SK-N-SH (cell line): ENCODE measurements around the gene TMSB10. TPM values are rescaled to one million over a fixed set of nuclear protein-coding genes. Genes with fewer than 3 reads are reported as not detected.
A peak's percentile ranks its signal among the peaks of the same experiment; 100 is the strongest.

ENCODE experiments used
- CTCF ChIA-PET: fragments of 300-600, 350-600 bp; formaldehyde crosslinking; extraction: SDS; loops from one replicate; lab custom pipeline; 2021; lab: Yijun Ruan, JAX
- POLR2A ChIA-PET: fragments of 350-600 bp; sonication (Branson Sonifier 250); formaldehyde crosslinking; extraction: SDS; loops from one replicate; lab custom pipeline; 2020; ENCODE audit warnings: antibody characterized with exemption, inconsistent platforms; lab: Yijun Ruan, JAX
- DNase-seq: peaks from one replicate; pipeline ENCODE4 v3.0.0; 2012
- H2AFZ ChIP-seq: fragments of 200-600 bp; sonication (generic); 2 replicates; pipeline ENCODE4 v1.8.1; 2016; ENCODE audit warnings: antibody characterized with exemption, mild to moderate bottlenecking, low read depth
- H3F3A ChIP-seq: fragments of 200-600 bp; sonication (generic); replicated peaks from 2 replicates; pipeline ENCODE3; 2016; ENCODE audit warnings: antibody characterized with exemption, mild to moderate bottlenecking; ENCODE audit not compliant: insufficient read depth
- H3K27ac ChIP-seq, 2 experiments: fragments of 200-500 bp in 1 of 2; fragments of 200-600 bp in 1 of 2; sonication (Bioruptor generic) in 1 of 2; sonication (generic), shearing (Covaris generic) in 1 of 2; 2 replicates each; pipeline versions ENCODE4 v1.5.1 to v1.6.1; 2014 to 2016; ENCODE audit warnings: low read depth in 2 of 2, inconsistent platforms in 1 of 2, low read length in 1 of 2, mild to moderate bottlenecking in 1 of 2, mixed read lengths in 1 of 2
- H3K27me3 ChIP-seq: fragments of 200-600 bp; sonication (generic), shearing (Covaris generic); 2 replicates; pipeline ENCODE4 v1.6.1; 2016; ENCODE audit warnings: mixed run types; ENCODE audit not compliant: insufficient read depth
- H3K36me3 ChIP-seq, 2 experiments: fragments of 200-500 bp in 1 of 2; fragments of 200-600 bp in 1 of 2; sonication (Bioruptor generic) in 1 of 2; sonication (generic) in 1 of 2; replicated peaks in 1 of 2; 2 replicates each; pipeline versions ENCODE3 to v1.5.1; 2014 to 2016; ENCODE audit warnings: low read length in 1 of 2, mild to moderate bottlenecking in 1 of 2; ENCODE audit not compliant: insufficient read depth in 2 of 2, control insufficient read depth in 1 of 2
- H3K4me1 ChIP-seq, 2 experiments: fragments of 200-500 bp in 1 of 2; fragments of 200-600 bp in 1 of 2; sonication (Bioruptor generic) in 1 of 2; sonication (generic), shearing (Covaris generic) in 1 of 2; 2 replicates each; pipeline versions ENCODE4 v1.5.1 to v1.6.1; 2014 to 2016; ENCODE audit warnings: low read depth in 1 of 2, low read length in 1 of 2, mixed run types in 1 of 2; ENCODE audit not compliant: insufficient read depth in 2 of 2, control insufficient read depth in 1 of 2
- H3K4me2 ChIP-seq: fragments of 200-600 bp; sonication (generic), shearing (Covaris generic); 2 replicates; pipeline ENCODE4 v1.6.1; 2017; ENCODE audit warnings: mixed run types
- H3K4me3 ChIP-seq, 2 experiments: fragments of 200-500 bp in 1 of 2; fragments of 200-600 bp in 1 of 2; sonication (Bioruptor generic) in 1 of 2; sonication (generic), shearing (Covaris generic) in 1 of 2; 2 replicates each; pipeline versions ENCODE4 v1.5.1 to v1.8.1; 2014 to 2016; ENCODE audit warnings: low read depth in 2 of 2, inconsistent platforms in 1 of 2, low read length in 1 of 2, mild to moderate bottlenecking in 1 of 2, mixed read lengths in 1 of 2, moderate library complexity in 1 of 2
- H3K79me2 ChIP-seq: fragments of 200-600 bp; sonication (generic); 2 replicates; pipeline ENCODE4 v1.8.1; 2017; ENCODE audit warnings: mild to moderate bottlenecking; ENCODE audit not compliant: insufficient read depth
- H3K9ac ChIP-seq: fragments of 200-600 bp; sonication (generic); 2 replicates; pipeline ENCODE4 v1.6.1; 2017; ENCODE audit warnings: mixed run types
- H3K9me2 ChIP-seq: fragments of 200-600 bp; sonication (generic); 2 replicates; pipeline ENCODE4 v1.6.1; 2017; ENCODE audit warnings: mixed run types
- H3K9me3 ChIP-seq: fragments of 200-600 bp; sonication (generic); 2 replicates; pipeline ENCODE4 v1.6.1; 2017; ENCODE audit warnings: mixed run types, mild to moderate bottlenecking, moderate library complexity
- H4K20me1 ChIP-seq: fragments of 200-600 bp; sonication (generic); 2 replicates; pipeline ENCODE4 v1.6.1; 2017; ENCODE audit warnings: mild to moderate bottlenecking, mixed run types; ENCODE audit not compliant: insufficient read depth
- ELF1 ChIP-seq: IDR thresholded peaks from 2 replicates; pipeline ENCODE4 v1.4.0; 2012
- GABPA ChIP-seq: IDR thresholded peaks from 2 replicates; pipeline ENCODE4 v1.4.0; 2012; ENCODE audit warnings: low read depth, mild to moderate bottlenecking
- GATA2 ChIP-seq: sonication (generic); formaldehyde crosslinking; IDR thresholded peaks from 2 replicates; pipeline ENCODE4 v1.5.0; 2020; ENCODE audit warnings: mild to moderate bottlenecking, missing genetic modification reagents
- IRF3 ChIP-seq: fragments of 150-350 bp; IDR thresholded peaks from 2 replicates; pipeline ENCODE4 v1.6.1; 2016; ENCODE audit warnings: mild to moderate bottlenecking, low read depth, low read length
- MAX ChIP-seq: IDR thresholded peaks from 2 replicates; pipeline ENCODE4 v1.4.0; 2012; ENCODE audit warnings: low read depth
- MEF2A ChIP-seq: IDR thresholded peaks from 2 replicates; pipeline ENCODE4 v1.4.0; 2012; ENCODE audit warnings: low read depth, borderline replicate concordance
- NFIC ChIP-seq: IDR thresholded peaks from 2 replicates; pipeline ENCODE4 v1.4.0; 2012; ENCODE audit warnings: borderline replicate concordance
- NRF1 ChIP-seq: IDR thresholded peaks from 2 replicates; pipeline ENCODE4 v1.6.1; 2012; ENCODE audit warnings: low read depth, mild to moderate bottlenecking, low read length
- RAD21 ChIP-seq: IDR thresholded peaks from 2 replicates; pipeline ENCODE4 v1.6.1; 2012; ENCODE audit warnings: mild to moderate bottlenecking, low read length
- REST ChIP-seq: IDR thresholded peaks from 2 replicates; pipeline ENCODE4 v1.6.1; 2012; ENCODE audit warnings: mild to moderate bottlenecking, low read depth, low read length, moderate library complexity
- RFX5 ChIP-seq: IDR thresholded peaks from 2 replicates; pipeline ENCODE4 v1.6.1; 2012; ENCODE audit warnings: mild to moderate bottlenecking, improper control_type of control experiment, low read length
- RXRA ChIP-seq: IDR thresholded peaks from 2 replicates; pipeline ENCODE4 v1.4.0; 2012; ENCODE audit warnings: low read depth, mild to moderate bottlenecking, borderline replicate concordance
- TAF1 ChIP-seq: IDR thresholded peaks from 2 replicates; pipeline ENCODE4 v1.6.1; 2012; ENCODE audit warnings: low read depth, mild to moderate bottlenecking, low read length, moderate library complexity, borderline replicate concordance
- TCF12 ChIP-seq: IDR thresholded peaks from 2 replicates; pipeline ENCODE4 v1.4.0; 2012
- USF1 ChIP-seq: IDR thresholded peaks from 2 replicates; pipeline ENCODE4 v1.4.0; 2012; ENCODE audit warnings: low read depth, borderline replicate concordance
- YY1 ChIP-seq: IDR thresholded peaks from 2 replicates; pipeline ENCODE4 v1.4.0; 2012; ENCODE audit warnings: low read depth, mild to moderate bottlenecking
- WGBS: methylation state at CpG from one replicate; pipeline ENCODE4 v1.1.6; 2017; ENCODE audit warnings: low lambda C conversion rate; 5-methylcytosine and 5-hydroxymethylcytosine counted together
- polyA plus RNA-seq, 3 experiments: library from polyadenylated mRNA; depleted of rRNA; stranded (reverse); fragments of >200 nt; gene quantifications; 2 replicates each; pipeline ENCODE4 v1.2.3, GENCODE V29; 2012

TMSB10 gene
- polyA plus RNA-seq, 1 of the 3 experiments (the other 2 are of a cell fraction): 7,920 TPM

- TF ChIP-seq GABPA: no peak
- TF ChIP-seq NRF1: no peak
- no peak for TF ChIP-seq RXRA
- no peak for TF ChIP-seq ELF1
- TF ChIP-seq REST: no peak
- no peak for TF ChIP-seq TCF12
- no peak for TF ChIP-seq YY1
- TF ChIP-seq MAX: no peak
- TF ChIP-seq IRF3: no peak
- TF ChIP-seq RAD21: no peak
- no peak for TF ChIP-seq MEF2A
- WGBS: 80% methylated on average over 4 of the region's 6 CpGs
- peaks cover 3% of the 10 kb centered on the region for H3F3A ChIP-seq
- H3K27me3 ChIP-seq: no peaks in the 10 kb centered on the region
- DNase-seq: no peak
- H3K9me2 ChIP-seq: no peaks in the 10 kb centered on the region
- H3K4me1 ChIP-seq: no peaks in the 10 kb centered on the region; a peak in 2 of 4 replicates
- ChIA-PET CTCF (interaction anchor here (1.0 to 1.1 kb wide), 2 partner anchors 39 to 41 kb away, joined by 3 to 8 read pairs; no protein-coding TSS in a partner anchor), POLR2A (no interaction called here)
- no peaks in the 10 kb centered on the region for H3K36me3 ChIP-seq
- H3K79me2 ChIP-seq: no peaks in the 10 kb centered on the region
- no peak overlapping the region for H3K27ac ChIP-seq
- H4K20me1 ChIP-seq: no peaks in the 10 kb centered on the region
- no peak overlapping the region for H3K9ac ChIP-seq
- no peaks in the 10 kb centered on the region for H3K9me3 ChIP-seq
- no peak overlapping the region for H2AFZ ChIP-seq
- H3K4me2 ChIP-seq: no peak overlapping the region
- H3K4me3 ChIP-seq: no peak overlapping the region
These were observed 18.7 kb upstream of the TMSB10 start for GRCh38 chr2:84886791-84887190.

- H3K4me3 ChIP-seq: no peak overlapping the region
- 0 out of 2 replicates have a peak overlapping the region, but pooled peaks have one; percentile 8 for H3K4me2 ChIP-seq
- WGBS: 72% methylated on average over 6 of the region's 6 CpGs
- peak overlapping the region; percentile 76 for H2AFZ ChIP-seq
- H3K9ac ChIP-seq: no peak overlapping the region
- H3K9me3 ChIP-seq: no peaks in the 10 kb centered on the region
- no peaks in the 10 kb centered on the region for H3K27me3 ChIP-seq
- no peaks in the 10 kb centered on the region for H4K20me1 ChIP-seq
- peaks cover 5% of the 10 kb centered on the region for H3F3A ChIP-seq
- H3K27ac ChIP-seq: no peak overlapping the region
- ChIA-PET POLR2A (no interaction called here), CTCF (interaction anchor here (1.0 to 2.5 kb wide), 2 partner anchors 10 to 37 kb away, joined by 3 to 7 read pairs; no protein-coding TSS in a partner anchor)
- H3K79me2 ChIP-seq: no peaks in the 10 kb centered on the region
- no peaks in the 10 kb centered on the region for H3K36me3 ChIP-seq
- no peak for DNase-seq
- no peaks in the 10 kb centered on the region for H3K9me2 ChIP-seq
- H3K4me1 ChIP-seq: no peaks in the 10 kb centered on the region
- no peak for TF ChIP-seq GATA2
- no peak for TF ChIP-seq USF1
- TF ChIP-seq MAX: no peak
- no peak for TF ChIP-seq REST
- TF ChIP-seq NFIC: no peak
- TF ChIP-seq TAF1: no peak
- no peak for TF ChIP-seq RFX5
These were observed 16.8 kb upstream of the TMSB10 start for GRCh38 chr2:84888401-84889276.
